Bronchial epithelial cell (primary cell): Measurements from ENCODE around the gene IL1RN. TPM values are rescaled to one million over a fixed set of nuclear protein-coding genes. Genes with fewer than 3 reads are reported as not detected.

Source experiments
- DNase-seq: peaks from one replicate; pipeline ENCODE4 v3.0.0-alpha.2; 2010; ENCODE audit warnings: low read depth
- FAIRE-seq: peaks from 2 replicates; lab custom pipeline; 2011; peaks lifted over from hg19 to GRCh38; lab: Jason Lieb, UNC
- H3K27me3 ChIP-seq: 2 replicates; pipeline ENCODE4 v1.5.1; 2011; ENCODE audit warnings: low read length; ENCODE audit not compliant: control insufficient read depth, insufficient read depth
- H3K36me3 ChIP-seq: 2 replicates; pipeline ENCODE4 v1.5.1; 2011; ENCODE audit warnings: low read length; ENCODE audit not compliant: control insufficient read depth, insufficient read depth
- H3K4me3 ChIP-seq: 2 replicates; pipeline ENCODE4 v1.5.1; 2011; ENCODE audit warnings: mild to moderate bottlenecking, low read depth, low read length, control low read depth
- CTCF ChIP-seq: IDR thresholded peaks from 2 replicates; pipeline ENCODE4 v1.5.1; 2011; ENCODE audit warnings: mild to moderate bottlenecking, moderate library complexity, low read length, control low read depth, inconsistent platforms; ENCODE audit not compliant: insufficient read depth, severe bottlenecking
- total RNA-seq: library from RNA; depleted of rRNA; stranded (reverse); fragments of >200 nt; gene quantifications from 2 replicates; pipeline ENCODE4 v1.2.1, GENCODE V29; 2014

The IL1RN gene
- total RNA-seq, 1 donor from 2014 or later: 71.9 TPM

- H3K36me3 ChIP-seq: no peaks in the 10 kb centered on the region
- H3K27me3 ChIP-seq: no peaks in the 10 kb centered on the region
- TF ChIP-seq CTCF: no peak
- no peak overlapping the region for H3K4me3 ChIP-seq
- DNase-seq: no peak
- no peak for FAIRE-seq
These were observed 22.8 kb downstream of the IL1RN start for GRCh38 chr2:113150258-113150601.

GRCh38 chr2:113155331-113155730 lies 27.9 kb downstream of the IL1RN start:
- FAIRE-seq (no peak), DNase-seq (no peak)
- no peak for TF ChIP-seq CTCF
- Histone ChIP-seq H3K36me3 (no peaks in the 10 kb centered on the region), H3K27me3 (no peaks in the 10 kb centered on the region), H3K4me3 (no peak overlapping the region)

- TF ChIP-seq CTCF: no peak
- Histone ChIP-seq H3K36me3 (no peaks in the 10 kb centered on the region), H3K27me3 (no peaks in the 10 kb centered on the region), H3K4me3 (peak overlapping the region; percentile 66)
- FAIRE-seq (no peak), DNase-seq (peak; percentile 56)
These were observed 29.1 kb downstream of the IL1RN start for GRCh38 chr2:113156278-113157117.

DNA sequence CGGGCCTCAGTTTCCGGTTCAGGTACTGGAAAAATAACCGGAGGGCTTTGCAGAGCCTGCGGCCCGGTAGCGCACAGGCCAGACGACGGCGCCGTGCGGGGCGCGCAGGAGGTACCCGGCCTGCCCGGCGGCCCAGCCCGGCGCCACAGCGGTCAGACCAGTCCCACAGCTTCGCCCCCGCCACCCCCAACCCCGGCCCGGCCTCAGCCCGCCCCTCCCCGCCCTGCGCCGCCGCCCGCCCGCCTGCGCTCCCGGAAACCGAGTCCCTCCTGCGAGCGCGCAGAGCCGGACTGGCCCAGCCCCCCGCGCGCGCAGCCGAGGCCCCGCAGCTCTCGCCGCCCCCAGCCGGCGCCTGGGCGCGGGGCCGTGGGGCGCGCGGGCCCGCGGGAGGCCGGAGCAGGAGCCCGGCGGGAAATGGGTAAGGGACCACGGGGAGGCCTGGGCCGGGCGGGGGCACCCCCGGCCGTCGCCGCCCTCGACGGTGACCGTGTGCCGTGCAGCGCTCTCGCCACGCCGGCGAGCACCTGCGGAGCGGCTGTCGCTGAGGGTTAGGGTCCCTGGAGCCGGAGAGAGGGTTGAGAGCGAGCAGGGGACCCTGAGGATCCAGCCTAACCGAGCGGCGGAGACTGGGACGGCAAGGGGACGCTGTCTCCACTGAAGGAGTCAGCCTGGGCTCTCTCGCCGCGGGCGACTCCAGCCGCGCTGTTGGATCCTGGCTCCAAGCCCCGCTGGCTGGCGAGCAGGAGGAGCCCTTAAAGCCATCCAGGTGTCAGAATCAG lies 29.9 kb downstream of the IL1RN start:
- H3K36me3 ChIP-seq: no peaks in the 10 kb centered on the region
- H3K27me3 ChIP-seq: no peaks in the 10 kb centered on the region
- peak; percentile 13 for TF ChIP-seq CTCF
- peak overlapping the region; percentile 66 for H3K4me3 ChIP-seq
- FAIRE-seq: no peak
- DNase-seq: peak; percentile 45

- no peak for TF ChIP-seq CTCF
- FAIRE-seq: peak; percentile 36
- DNase-seq: peak; percentile 95
These were observed 30.7 kb downstream of the IL1RN start for GRCh38 chr2:113157897-113158753.

More at GRCh38 chr2:113157897-113158753, 30.7 kb downstream of the IL1RN start:
- Histone ChIP-seq H3K27me3 (no peaks in the 10 kb centered on the region), H3K36me3 (no peaks in the 10 kb centered on the region), H3K4me3 (peak overlapping the region; percentile 66)
